Uterus (tissue), 2 donors: Measurements from ENCODE around the gene MAGEB6B.

Experiments
- CTCF ChIP-seq, 4 experiments: fragments of 200-600 bp in 2 of 4; fragments of 450-650 bp in 2 of 4; sonication (generic) in 2 of 4; IDR thresholded peaks; one replicate each; pipeline ENCODE4 v1.5.1; 2016 to 2019; ENCODE audit warnings: antibody characterized with exemption in 4 of 4, mild to moderate bottlenecking in 2 of 4, moderate library complexity in 1 of 4
- POLR2A ChIP-seq, 2 donors: fragments of 450-650 bp; IDR thresholded peaks; one replicate each; pipeline ENCODE4 v1.6.1; 2016; ENCODE audit warnings: antibody characterized with exemption in 2 of 2, mild to moderate bottlenecking in 1 of 2, moderate library complexity in 1 of 2

DNA sequence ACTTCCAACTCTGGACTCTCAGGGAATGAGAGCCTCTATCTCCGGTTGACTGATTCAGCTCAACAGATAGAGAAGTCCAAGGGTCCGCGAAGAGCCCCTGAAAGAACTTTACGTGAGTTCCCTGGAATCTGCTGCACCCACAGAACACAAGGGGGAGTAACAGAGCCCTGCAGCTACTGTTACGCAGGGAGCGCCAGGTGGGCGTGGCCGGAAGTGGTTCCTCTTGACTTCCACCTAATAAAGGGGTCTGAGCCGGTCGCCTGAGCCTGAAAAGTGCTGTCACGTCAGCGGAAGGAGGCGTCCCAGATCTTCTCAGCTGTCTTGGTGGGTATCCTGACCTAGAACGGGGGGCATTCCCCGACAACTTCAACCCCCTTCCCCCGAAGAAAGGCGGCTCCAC lies 31.8 kb downstream of the MAGEB6B start, which contains the start of gene MAGEB6:
- TF ChIP-seq CTCF (IDR thresholded peaks at IDR 0.05) (no peak), POLR2A (IDR thresholded peaks at IDR 0.05) (no peak)
